Pancreas (tissue), 10 donors: ENCODE data around the gene GLCCI1. TPM values are rescaled to one million over a fixed set of nuclear protein-coding genes. Genes with fewer than 3 reads are reported as not detected.

Source experiments
- ATAC-seq, 4 donors: fragments of 200-7000 bp; cut with Tn5 transposase; one replicate each; pipeline versions ENCODE4 v1.8.0 to v1.9.1; 2020; ENCODE audit warnings: mild to moderate bottlenecking in 4 of 4, moderate library complexity in 4 of 4
- DNase-seq, 6 donors: peaks; one replicate each; pipeline ENCODE4 v3.0.0-alpha.2; 2020
- FAIRE-seq: peaks from 2 replicates; lab custom pipeline; 2012; peaks lifted over from hg19 to GRCh38; lab: Jason Lieb, UNC
- H3K27ac ChIP-seq, 4 donors: fragments of 200-600 bp; sonication (generic); 1 replicate in 3 of 4; 2 replicates in 1 of 4; pipeline versions ENCODE4 v1.5.0 to v1.8.0; 2020
- H3K27me3 ChIP-seq, 4 donors: fragments of 200-600 bp; one replicate each; pipeline ENCODE4 v1.8.0; 2021
- H3K36me3 ChIP-seq, 3 donors: fragments of 200-600 bp; sonication (generic) in 1 of 3; one replicate each; pipeline versions ENCODE4 v1.5.0 to v1.8.0; 2020 to 2021
- H3K4me1 ChIP-seq, 3 donors: fragments of 200-600 bp; one replicate each; pipeline ENCODE4 v1.8.0; 2021
- H3K4me3 ChIP-seq, 4 donors: fragments of 200-600 bp; sonication (generic) in 2 of 4; one replicate each; pipeline versions ENCODE4 v1.5.0 to v1.8.0; 2020 to 2021
- H3K9me3 ChIP-seq, 4 donors: fragments of 200-600 bp; one replicate each; pipeline ENCODE4 v1.8.0; 2021
- WGBS, 2 donors: extraction: QIAGEN DNeasy Blood & Tissue Kit; methylation state at CpG; one replicate each; pipeline ENCODE4 v1.1.7; 2013; 5-methylcytosine and 5-hydroxymethylcytosine counted together
- intact Hi-C, 3 donors: fragments of 100-400 bp; cut with DNase I; formaldehyde crosslinking; loops; one replicate each; pipeline versions ENCODE4 v1.11.1 to v1.14.2; 2022
- polyA plus RNA-seq, 2 donors: library from polyadenylated mRNA; stranded (reverse); fragments of 200-250 nt; gene quantifications; one replicate each; pipeline ENCODE4 v1.2.3, GENCODE V29; 2013
- total RNA-seq, 6 donors: library from RNA; stranded (reverse); fragmentation: NEBNext Ultra II Directional in 4 of 6; extraction: Animal tissue kit (Norgen Biotek cat#: 25700) in 4 of 6; gene quantifications; one replicate each; pipeline versions ENCODE4 v1.2.1 to v1.2.4, GENCODE V29; 2021 to 2023
- TF ChIP-seq, protein P1 (sequence below), 4 donors: fragments of 200-600 bp; sonication (generic) in 3 of 4; IDR thresholded peaks; one replicate each; pipeline versions ENCODE4 v1.5.0 to v1.8.0; 2021; ENCODE audit warnings: antibody characterized with exemption in 4 of 4
- donor health status: healthy with polysubstance abuse.
- donor health status: DM: no; HTN: no; CAD: no; lungs with moderate emphysema.
- donor health status: DM: no; HTN: no; CAD: no.
- donor health status: control.
- donor health status: control.
- donor health status: Bipolar disorder and iron deficiency.
- donor health status: DM: yes; HTN: yes; CAD: no.
- donor health status: DM: no; HTN: no; CAD: no.
- donor health status: DM: no; HTN: no; CAD: no.
- donor health status: DM: yes; HTN: yes; CAD: no.

The GLCCI1 gene
- total and polyA plus RNA-seq, 8 donors = 2.0 to 7.4 (median 2.6) TPM

DNA sequence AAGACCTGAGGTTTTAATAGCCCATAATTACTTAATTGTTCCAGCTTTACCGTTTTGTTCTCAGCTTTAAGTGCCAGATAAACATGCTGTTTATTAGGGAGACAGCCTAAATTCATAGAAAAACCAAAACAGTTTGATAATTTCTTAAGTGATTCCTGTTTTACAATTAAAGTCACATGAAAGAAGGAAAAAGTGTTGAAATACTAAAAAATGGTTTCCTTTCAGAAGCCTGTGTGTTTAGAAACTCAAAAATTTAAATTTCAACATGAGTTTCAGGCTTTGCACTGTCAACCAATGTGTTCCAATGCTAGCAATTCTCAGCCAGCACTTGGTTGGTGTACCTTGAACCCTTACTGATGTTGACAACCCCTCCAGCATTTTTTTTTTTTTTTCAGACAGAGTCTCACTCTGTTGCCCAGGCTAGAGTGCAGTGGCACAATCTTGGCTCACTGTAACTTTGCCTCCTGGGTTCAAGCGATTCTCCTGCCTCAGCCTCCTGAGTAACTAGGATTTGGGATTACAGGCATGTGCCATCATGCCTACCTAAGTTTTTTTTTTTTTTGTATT lies 158.1 kb downstream of the GLCCI1 start:
- no peak overlapping the region for H3K27ac ChIP-seq
- no peaks in the 10 kb centered on the region for H3K9me3 ChIP-seq
- no peak overlapping the region for H3K4me3 ChIP-seq
- no peaks in the 10 kb centered on the region for H3K27me3 ChIP-seq
- TF ChIP-seq, protein P1, sequence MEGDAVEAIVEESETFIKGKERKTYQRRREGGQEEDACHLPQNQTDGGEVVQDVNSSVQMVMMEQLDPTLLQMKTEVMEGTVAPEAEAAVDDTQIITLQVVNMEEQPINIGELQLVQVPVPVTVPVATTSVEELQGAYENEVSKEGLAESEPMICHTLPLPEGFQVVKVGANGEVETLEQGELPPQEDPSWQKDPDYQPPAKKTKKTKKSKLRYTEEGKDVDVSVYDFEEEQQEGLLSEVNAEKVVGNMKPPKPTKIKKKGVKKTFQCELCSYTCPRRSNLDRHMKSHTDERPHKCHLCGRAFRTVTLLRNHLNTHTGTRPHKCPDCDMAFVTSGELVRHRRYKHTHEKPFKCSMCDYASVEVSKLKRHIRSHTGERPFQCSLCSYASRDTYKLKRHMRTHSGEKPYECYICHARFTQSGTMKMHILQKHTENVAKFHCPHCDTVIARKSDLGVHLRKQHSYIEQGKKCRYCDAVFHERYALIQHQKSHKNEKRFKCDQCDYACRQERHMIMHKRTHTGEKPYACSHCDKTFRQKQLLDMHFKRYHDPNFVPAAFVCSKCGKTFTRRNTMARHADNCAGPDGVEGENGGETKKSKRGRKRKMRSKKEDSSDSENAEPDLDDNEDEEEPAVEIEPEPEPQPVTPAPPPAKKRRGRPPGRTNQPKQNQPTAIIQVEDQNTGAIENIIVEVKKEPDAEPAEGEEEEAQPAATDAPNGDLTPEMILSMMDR (IDR thresholded peaks at IDR 0.05) = no peak
- no peak for ATAC-seq
- intact Hi-C loops = no loop called here
- FAIRE-seq = no peak
- no peak for DNase-seq
- H3K36me3 ChIP-seq = peaks cover 0 to 23% (median 0%) of the 10 kb centered on the region in 3 donors
- WGBS, 2 donors = 88 to 90% methylated on average over 2 of the region's 2 CpGs
- H3K4me1 ChIP-seq = no peaks in the 10 kb centered on the region

DNA sequence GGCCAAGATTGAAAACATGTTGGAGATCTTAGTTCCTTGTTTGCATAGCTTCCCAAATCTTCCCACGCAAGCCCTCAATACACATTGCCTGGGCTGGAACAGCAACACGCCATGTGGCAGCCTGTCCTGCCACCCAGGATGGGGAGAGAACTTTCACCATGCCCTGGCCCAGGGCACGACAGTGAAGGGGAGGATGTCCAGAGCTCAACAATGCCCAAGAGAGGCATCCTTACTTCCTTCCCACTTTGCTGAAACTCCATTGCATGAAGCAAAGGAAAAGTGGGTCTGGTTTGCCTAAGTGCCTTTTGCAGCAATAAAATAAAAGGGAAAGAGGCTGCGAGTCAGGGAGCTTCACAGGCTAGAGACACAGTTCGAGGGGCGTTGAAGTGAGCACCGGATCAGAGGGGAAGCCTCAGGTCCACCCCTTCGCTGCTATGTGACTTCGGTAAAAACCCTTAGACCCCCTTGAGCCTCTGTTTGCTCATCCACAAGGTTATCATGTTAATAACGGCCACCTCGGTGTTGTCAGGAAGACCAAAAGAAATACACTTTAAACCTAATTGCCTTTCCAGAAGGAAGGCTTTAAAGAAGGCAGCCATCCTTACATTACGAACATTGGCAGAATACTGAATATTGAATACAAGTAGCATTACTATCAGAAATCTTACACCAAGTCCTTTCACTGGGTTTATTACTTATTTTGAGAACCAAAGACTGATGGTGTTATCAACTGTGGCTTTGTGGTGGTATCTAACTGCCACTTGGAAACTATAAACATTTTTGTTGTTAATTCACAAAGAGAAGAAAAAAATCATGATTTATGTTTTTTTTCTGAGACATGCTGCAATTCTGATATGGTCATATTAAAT lies 160.1 kb downstream of the GLCCI1 start:
- DNase-seq (no peak), ATAC-seq (no peak), FAIRE-seq (no peak)
- H3K9me3 ChIP-seq = no peaks in the 10 kb centered on the region
- no peak overlapping the region for H3K27ac ChIP-seq
- TF ChIP-seq, protein P1 (IDR thresholded peaks at IDR 0.05) = no peak
- H3K4me3 ChIP-seq = no peak overlapping the region
- peaks cover 0 to 23% (median 0%) of the 10 kb centered on the region in 3 donors for H3K36me3 ChIP-seq
- WGBS, 2 donors = 84% methylated on average over 12 of the region's 12 CpGs
- no peaks in the 10 kb centered on the region for H3K4me1 ChIP-seq
- intact Hi-C loops = no loop called here
- H3K27me3 ChIP-seq = no peaks in the 10 kb centered on the region

DNA sequence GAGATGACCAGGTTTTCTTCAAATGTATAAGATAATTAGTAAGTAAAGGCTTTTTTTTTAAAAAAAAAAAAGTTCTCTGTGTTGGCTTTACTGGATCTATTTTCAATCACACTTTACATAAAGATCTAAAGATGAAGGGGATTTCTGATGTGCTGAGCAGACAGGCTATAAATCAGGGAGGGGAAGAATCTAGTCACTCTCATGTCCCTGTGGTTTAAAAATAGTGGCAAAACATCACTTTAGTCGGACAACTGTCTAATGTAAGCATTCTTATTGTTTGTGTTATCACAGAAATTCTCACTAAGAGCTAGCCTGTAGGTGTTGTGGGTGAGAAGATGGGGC lies 160.7 kb downstream of the GLCCI1 start:
- Histone ChIP-seq H3K4me3 (no peak overlapping the region), H3K27ac (no peak overlapping the region), H3K36me3 (peaks cover 0 to 23% (median 0%) of the 10 kb centered on the region in 3 donors), H3K9me3 (no peaks in the 10 kb centered on the region), H3K4me1 (no peaks in the 10 kb centered on the region), H3K27me3 (no peaks in the 10 kb centered on the region)
- TF ChIP-seq, protein P1 (IDR thresholded peaks at IDR 0.05) = no peak
- intact Hi-C loops = no loop called here
- FAIRE-seq (no peak), DNase-seq (no peak), ATAC-seq (no peak)
- 94 to 95% methylated on average over 1 of the region's 1 CpG for WGBS, 2 donors

DNA sequence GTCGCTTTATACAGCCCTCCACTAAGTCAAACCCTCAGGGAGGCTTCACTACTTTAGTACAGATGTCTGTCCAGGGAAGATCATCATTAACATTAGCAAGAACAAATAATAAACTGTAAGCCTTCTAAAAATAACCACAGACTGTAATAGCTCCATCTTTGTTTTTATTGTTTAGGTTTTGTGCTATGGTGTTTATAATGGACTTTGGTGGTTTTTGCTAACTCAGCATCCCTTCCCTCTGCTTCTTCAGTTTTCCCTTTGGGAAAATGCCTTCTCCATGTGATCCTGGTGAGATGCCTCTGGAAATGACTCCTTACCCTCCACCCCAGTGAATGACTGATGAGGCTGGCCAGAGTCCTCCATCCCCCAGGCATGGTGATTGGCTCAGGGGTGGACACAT lies 162.1 kb downstream of the GLCCI1 start:
- H3K27me3 ChIP-seq = no peaks in the 10 kb centered on the region
- FAIRE-seq (no peak), ATAC-seq (no peak), DNase-seq (no peak)
- H3K9me3 ChIP-seq = no peaks in the 10 kb centered on the region
- WGBS, 2 donors = 100% methylated on average over 1 of the region's 1 CpG
- H3K4me3 ChIP-seq = no peak overlapping the region
- H3K36me3 ChIP-seq = peaks cover 0 to 19% (median 0%) of the 10 kb centered on the region in 3 donors
- TF ChIP-seq, protein P1 (IDR thresholded peaks at IDR 0.05) = no peak
- no peak overlapping the region for H3K27ac ChIP-seq
- intact Hi-C loops = no loop called here
- no peaks in the 10 kb centered on the region for H3K4me1 ChIP-seq
